Activated CD8-positive, alpha-beta T cell treated with anti-CD3 and anti-CD28 coated beads for 36 hours (primary cell): ENCODE measurements around the gene FUOM. TPM values are rescaled to one million over a fixed set of nuclear protein-coding genes. Genes with fewer than 3 reads are reported as not detected.

Experiments used
- ATAC-seq: fragments of 200-7000 bp; cut with Tn5 transposase; one replicate; pipeline ENCODE4 v1.10.0; 2021; ENCODE audit warnings: mild to moderate bottlenecking, moderate library complexity
- CTCF ChIA-PET: fragments of 350-600 bp; sonication (Branson Sonifier 250); formaldehyde crosslinking; loops from one replicate; lab custom pipeline; 2021; ENCODE audit warnings: antibody characterized with exemption; lab: Charles Lee
- POLR2A ChIA-PET: fragments of 350-600 bp; sonication (Branson Sonifier 250); formaldehyde crosslinking; loops from one replicate; lab custom pipeline; 2021; ENCODE audit warnings: antibody characterized with exemption; lab: Charles Lee
- DNase-seq: peaks from one replicate; pipeline ENCODE4 v3.0.0-alpha.2; 2020
- H3K27ac Mint-ChIP-seq: one replicate; pipeline ENCODE4 v1.8.0; 2021; ENCODE audit warnings: mild to moderate bottlenecking, mixed read lengths
- H3K27me3 Mint-ChIP-seq: one replicate; pipeline ENCODE4 v1.8.0; 2021; ENCODE audit warnings: mixed read lengths
- H3K36me3 Mint-ChIP-seq: one replicate; pipeline ENCODE4 v1.8.0; 2021; ENCODE audit warnings: low read depth, mixed read lengths
- H3K4me1 Mint-ChIP-seq: one replicate; pipeline ENCODE4 v1.8.0; 2021; ENCODE audit warnings: low read depth, mixed read lengths
- H3K4me3 Mint-ChIP-seq: one replicate; pipeline ENCODE4 v1.8.0; 2021; ENCODE audit warnings: mild to moderate bottlenecking, moderate library complexity, mixed read lengths
- H3K9me3 Mint-ChIP-seq: one replicate; pipeline ENCODE4 v1.8.0; 2021; ENCODE audit warnings: mixed read lengths
- CTCF ChIP-seq: fragments of 200-600 bp; IDR thresholded peaks from one replicate; pipeline ENCODE4 v1.8.0; 2022; ENCODE audit warnings: antibody characterized with exemption, mild to moderate bottlenecking
- intact Hi-C: fragments of 100-400 bp; cut with micrococcal nuclease; formaldehyde crosslinking; loops from one replicate; pipeline ENCODE4 v1.10.0; 2022
- total RNA-seq, 2 experiments: library from RNA; stranded (reverse); gene quantifications; one replicate each; pipeline ENCODE4 v1.2.3, GENCODE V29; 2021

FUOM gene
- total RNA-seq, 2 experiments from 2014 or later: 32.2 to 33.7 TPM

- intact Hi-C loops: no loop called here
- Mint-ChIP-seq H3K36me3 (peaks cover 2% of the 10 kb centered on the region), H3K4me3 (no peak overlapping the region), H3K27ac (no peak overlapping the region), H3K27me3 (no peaks in the 10 kb centered on the region), H3K4me1 (peaks cover 15% of the 10 kb centered on the region), H3K9me3 (no peaks in the 10 kb centered on the region)
- no peak for TF ChIP-seq CTCF
- DNase-seq: no peak
- CTCF ChIA-PET: no interaction called here
- POLR2A ChIA-PET: no interaction called here
- no peak for ATAC-seq
These were observed 26.3 kb upstream of the FUOM start for GRCh38 chr10:133384071-133384470.

- Mint-ChIP-seq H3K27me3 (no peaks in the 10 kb centered on the region), H3K9me3 (no peaks in the 10 kb centered on the region), H3K27ac (no peak overlapping the region), H3K4me3 (no peak overlapping the region), H3K36me3 (peaks cover 2% of the 10 kb centered on the region), H3K4me1 (peaks cover 11% of the 10 kb centered on the region)
- CTCF ChIA-PET: no interaction called here
- TF ChIP-seq CTCF: no peak
- POLR2A ChIA-PET: no interaction called here
- DNase-seq: no peak
- intact Hi-C loops: no loop called here
- ATAC-seq: no peak
These were observed 25.7 kb upstream of the FUOM start for GRCh38 chr10:133383551-133383950.

- TF ChIP-seq CTCF: no peak
- ATAC-seq (no peak), DNase-seq (no peak)
- POLR2A ChIA-PET: no interaction called here
- no peaks in the 10 kb centered on the region for H3K36me3 Mint-ChIP-seq
- CTCF ChIA-PET: interaction anchor here (1.1 to 3.1 kb wide), 2 partner anchors 10 to 52 kb away, joined by 3 to 10 read pairs; no protein-coding TSS in a partner anchor
- H3K4me3 Mint-ChIP-seq: no peak overlapping the region
- no peak overlapping the region for H3K27ac Mint-ChIP-seq
- H3K4me1 Mint-ChIP-seq: peaks cover 4% of the 10 kb centered on the region
- no peaks in the 10 kb centered on the region for H3K27me3 Mint-ChIP-seq
- no peaks in the 10 kb centered on the region for H3K9me3 Mint-ChIP-seq
- intact Hi-C loops: no loop called here
These were observed 23.2 kb upstream of the FUOM start for GRCh38 chr10:133381036-133381435.

- intact Hi-C loops: no loop called here
- POLR2A ChIA-PET: interaction anchor here (0.7 to 3.1 kb wide), 2 partner anchors 10 kb away, joined by 3 to 14 read pairs; no protein-coding TSS in a partner anchor
- no peak for ATAC-seq
- H3K4me3 Mint-ChIP-seq: peak overlapping the region; percentile 60
- CTCF ChIA-PET: interaction anchor here (1.0 to 3.1 kb wide), 2 partner anchors 11 to 51 kb away, joined by 3 to 10 read pairs; no protein-coding TSS in a partner anchor
- no peak for TF ChIP-seq CTCF
- H3K27ac Mint-ChIP-seq: no peak overlapping the region
- no peaks in the 10 kb centered on the region for H3K27me3 Mint-ChIP-seq
- H3K4me1 Mint-ChIP-seq: peaks cover 4% of the 10 kb centered on the region
- DNase-seq: no peak
- H3K9me3 Mint-ChIP-seq: no peaks in the 10 kb centered on the region
- H3K36me3 Mint-ChIP-seq: no peaks in the 10 kb centered on the region
These were observed 22.2 kb upstream of the FUOM start for GRCh38 chr10:133379801-133380666.
